IPS-18a (cell line): Measurements from ENCODE around the gene ZFC3H1.

Experiments
- H3K27ac ChIP-seq: one replicate; pipeline ENCODE4 v1.5.1; 2013; ENCODE audit warnings: low read length
- H3K27me3 ChIP-seq: one replicate; pipeline ENCODE4 v1.6.1; 2013; ENCODE audit warnings: mild to moderate bottlenecking, low read length; ENCODE audit not compliant: control insufficient read depth, insufficient read depth
- H3K36me3 ChIP-seq: one replicate; pipeline ENCODE4 v1.6.1; 2013; ENCODE audit warnings: low read depth, low read length; ENCODE audit not compliant: control insufficient read depth
- H3K4me1 ChIP-seq: one replicate; pipeline ENCODE4 v1.6.1; 2013; ENCODE audit warnings: low read depth, low read length; ENCODE audit not compliant: control insufficient read depth
- H3K4me3 ChIP-seq: one replicate; pipeline ENCODE4 v1.5.1; 2013; ENCODE audit warnings: low read length
- H3K9ac ChIP-seq: one replicate; pipeline ENCODE4 v1.6.1; 2013; ENCODE audit warnings: mild to moderate bottlenecking, low read length, moderate library complexity
- H3K9me3 ChIP-seq: one replicate; pipeline ENCODE4 v1.6.1; 2013; ENCODE audit warnings: low read depth, low read length; ENCODE audit not compliant: control insufficient read depth

Gene ZFC3H1

GRCh38 chr12:71666259-71666658 is 2.6 kb upstream of the ZFC3H1 start:
- H3K27ac ChIP-seq, result no peak overlapping the region
- H3K4me3 ChIP-seq, result no peak overlapping the region
- H3K27me3 ChIP-seq, result no peaks in the 10 kb centered on the region
- no peak overlapping the region for H3K9ac ChIP-seq
- no peaks in the 10 kb centered on the region for H3K36me3 ChIP-seq
- H3K9me3 ChIP-seq, result no peaks in the 10 kb centered on the region
- peaks cover 14% of the 10 kb centered on the region for H3K4me1 ChIP-seq

- peak overlapping the region; percentile 98 for H3K27ac ChIP-seq
- H3K36me3 ChIP-seq, result peaks cover 3% of the 10 kb centered on the region
- H3K4me1 ChIP-seq, result peaks cover 14% of the 10 kb centered on the region
- no peaks in the 10 kb centered on the region for H3K27me3 ChIP-seq
- peak overlapping the region; percentile 88 for H3K4me3 ChIP-seq
- H3K9me3 ChIP-seq, result no peaks in the 10 kb centered on the region
- peak overlapping the region; percentile 89 for H3K9ac ChIP-seq
Observed at GRCh38 chr12:71665090-71665463, 1.4 kb upstream of the ZFC3H1 start.

- peak overlapping the region; percentile 88 for H3K4me3 ChIP-seq
- peak overlapping the region; percentile 89 for H3K9ac ChIP-seq
- peak overlapping the region; percentile 98 for H3K27ac ChIP-seq
- H3K4me1 ChIP-seq, result peaks cover 14% of the 10 kb centered on the region
- no peaks in the 10 kb centered on the region for H3K9me3 ChIP-seq
- peaks cover 8% of the 10 kb centered on the region for H3K36me3 ChIP-seq
- no peaks in the 10 kb centered on the region for H3K27me3 ChIP-seq
Observed at GRCh38 chr12:71664411-71665089, 902 bp upstream of the ZFC3H1 start.

GRCh38 chr12:71662849-71663560 is 643 bp downstream of the ZFC3H1 start:
- Histone ChIP-seq H3K9ac (peak overlapping the region; percentile 89), H3K4me3 (peak overlapping the region; percentile 88), H3K27me3 (no peaks in the 10 kb centered on the region), H3K9me3 (no peaks in the 10 kb centered on the region), H3K27ac (peak overlapping the region; percentile 26), H3K4me1 (peaks cover 14% of the 10 kb centered on the region), H3K36me3 (peaks cover 21% of the 10 kb centered on the region)

- Histone ChIP-seq H3K9ac (peak overlapping the region; percentile 89), H3K4me1 (peaks cover 14% of the 10 kb centered on the region), H3K27me3 (no peaks in the 10 kb centered on the region), H3K9me3 (no peaks in the 10 kb centered on the region), H3K4me3 (peak overlapping the region; percentile 88), H3K36me3 (peaks cover 25% of the 10 kb centered on the region), H3K27ac (no peak overlapping the region)
Observed at GRCh38 chr12:71661977-71662530, 1.6 kb downstream of the ZFC3H1 start.

- Histone ChIP-seq H3K9me3 (peaks cover 10% of the 10 kb centered on the region), H3K4me3 (no peak overlapping the region), H3K27ac (no peak overlapping the region), H3K9ac (no peak overlapping the region), H3K4me1 (peaks cover 3% of the 10 kb centered on the region), H3K27me3 (no peaks in the 10 kb centered on the region), H3K36me3 (peaks cover 48% of the 10 kb centered on the region)
Observed at GRCh38 chr12:71656740-71657139, 6.9 kb downstream of the ZFC3H1 start.

- H3K4me1 ChIP-seq, result no peaks in the 10 kb centered on the region
- no peak overlapping the region for H3K27ac ChIP-seq
- H3K36me3 ChIP-seq, result peaks cover 50% of the 10 kb centered on the region
Observed at GRCh38 chr12:71655907-71656306, 7.7 kb downstream of the ZFC3H1 start.

GRCh38 chr12:71655495-71655894 is 8.2 kb downstream of the ZFC3H1 start:
- H3K36me3 ChIP-seq, result peaks cover 50% of the 10 kb centered on the region
- no peaks in the 10 kb centered on the region for H3K27me3 ChIP-seq
- no peak overlapping the region for H3K9ac ChIP-seq
- H3K27ac ChIP-seq, result no peak overlapping the region
- H3K9me3 ChIP-seq, result peaks cover 10% of the 10 kb centered on the region
- no peak overlapping the region for H3K4me3 ChIP-seq
- H3K4me1 ChIP-seq, result no peaks in the 10 kb centered on the region

More at GRCh38 chr12:71655907-71656306, 7.7 kb downstream of the ZFC3H1 start:
- H3K4me3 ChIP-seq, result no peak overlapping the region
- H3K27me3 ChIP-seq, result no peaks in the 10 kb centered on the region
- H3K9me3 ChIP-seq, result peaks cover 10% of the 10 kb centered on the region
- no peak overlapping the region for H3K9ac ChIP-seq

- H3K9me3 ChIP-seq, result peaks cover 10% of the 10 kb centered on the region
- no peaks in the 10 kb centered on the region for H3K4me1 ChIP-seq
- H3K27ac ChIP-seq, result no peak overlapping the region
- peaks cover 38% of the 10 kb centered on the region for H3K36me3 ChIP-seq
- no peaks in the 10 kb centered on the region for H3K27me3 ChIP-seq
- no peak overlapping the region for H3K4me3 ChIP-seq
- no peak overlapping the region for H3K9ac ChIP-seq
Observed at GRCh38 chr12:71654200-71654599, 9.4 kb downstream of the ZFC3H1 start.

- Histone ChIP-seq H3K27ac (no peak overlapping the region), H3K4me1 (no peaks in the 10 kb centered on the region), H3K9ac (no peak overlapping the region), H3K36me3 (peaks cover 29% of the 10 kb centered on the region), H3K9me3 (peaks cover 10% of the 10 kb centered on the region), H3K27me3 (no peaks in the 10 kb centered on the region), H3K4me3 (no peak overlapping the region)
Observed at GRCh38 chr12:71653137-71653536, 10.5 kb downstream of the ZFC3H1 start.

- no peak overlapping the region for H3K9ac ChIP-seq
- H3K27ac ChIP-seq, result no peak overlapping the region
- H3K4me1 ChIP-seq, result no peaks in the 10 kb centered on the region
- peaks cover 10% of the 10 kb centered on the region for H3K9me3 ChIP-seq
- no peak overlapping the region for H3K4me3 ChIP-seq
- H3K36me3 ChIP-seq, result peaks cover 29% of the 10 kb centered on the region
- H3K27me3 ChIP-seq, result no peaks in the 10 kb centered on the region
Observed at GRCh38 chr12:71652656-71653055, 11.0 kb downstream of the ZFC3H1 start.
